Suprapubic skin (tissue), 4 donors: ENCODE results near the gene WDR27. TPM values are rescaled to one million over a fixed set of nuclear protein-coding genes. Genes with fewer than 3 reads are reported as not detected.

Experiments
- DNase-seq, 2 donors: peaks; one replicate each; pipeline ENCODE4 v3.0.0-alpha.2; 2019; ENCODE audit warnings: low spot score in 2 of 2
- H3K27ac ChIP-seq: fragments of 200-600 bp; sonication (generic); one replicate; pipeline ENCODE4 v1.5.1; 2019
- H3K27me3 ChIP-seq: fragments of 200-600 bp; sonication (generic); one replicate; pipeline ENCODE4 v1.5.1; 2019
- H3K36me3 ChIP-seq: fragments of 200-600 bp; sonication (generic); one replicate; pipeline ENCODE4 v1.5.1; 2019
- H3K4me1 ChIP-seq: fragments of 200-600 bp; sonication (generic); one replicate; pipeline ENCODE4 v1.5.1; 2019
- H3K4me3 ChIP-seq: fragments of 200-600 bp; sonication (generic); one replicate; pipeline ENCODE4 v1.5.1; 2019; ENCODE audit warnings: mild to moderate bottlenecking
- H3K9me3 ChIP-seq: fragments of 200-600 bp; sonication (generic); one replicate; pipeline ENCODE4 v1.5.1; 2019
- CTCF ChIP-seq, 2 donors: fragments of 200-600 bp in 1 of 2; fragments of 450-650 bp in 1 of 2; sonication (generic) in 1 of 2; IDR thresholded peaks; one replicate each; pipeline ENCODE4 v1.5.1; 2016 to 2019; ENCODE audit warnings: antibody characterized with exemption in 2 of 2, mild to moderate bottlenecking in 1 of 2, moderate library complexity in 1 of 2
- EP300 ChIP-seq: sonication (generic); formaldehyde crosslinking; IDR thresholded peaks from one replicate; pipeline ENCODE4 v1.6.1; 2017; ENCODE audit warnings: antibody characterized with exemption
- POLR2A ChIP-seq, 2 donors: fragments of 450-650 bp; IDR thresholded peaks; one replicate each; pipeline ENCODE4 v1.6.1; 2017; ENCODE audit warnings: antibody characterized with exemption in 2 of 2, mild to moderate bottlenecking in 2 of 2, moderate library complexity in 2 of 2
- POLR2AphosphoS5 ChIP-seq, 3 donors: sonication (generic); formaldehyde crosslinking; IDR thresholded peaks; one replicate each; pipeline ENCODE4 v1.6.1; 2017; ENCODE audit warnings: antibody characterized with exemption in 3 of 3
- WGBS: methylation state at CpG from one replicate; pipeline ENCODE4 v1.1.5; 2018; 5-methylcytosine and 5-hydroxymethylcytosine counted together
- total RNA-seq, 4 donors: library from RNA; depleted of rRNA; stranded (reverse); fragments of >200 nt; gene quantifications; one replicate each; pipeline ENCODE4 v1.1.0, GENCODE V29; 2016

WDR27 gene
- total RNA-seq, 4 donors from 2014 or later, result 17.3 to 59.4 (median 26.6) TPM

DNA sequence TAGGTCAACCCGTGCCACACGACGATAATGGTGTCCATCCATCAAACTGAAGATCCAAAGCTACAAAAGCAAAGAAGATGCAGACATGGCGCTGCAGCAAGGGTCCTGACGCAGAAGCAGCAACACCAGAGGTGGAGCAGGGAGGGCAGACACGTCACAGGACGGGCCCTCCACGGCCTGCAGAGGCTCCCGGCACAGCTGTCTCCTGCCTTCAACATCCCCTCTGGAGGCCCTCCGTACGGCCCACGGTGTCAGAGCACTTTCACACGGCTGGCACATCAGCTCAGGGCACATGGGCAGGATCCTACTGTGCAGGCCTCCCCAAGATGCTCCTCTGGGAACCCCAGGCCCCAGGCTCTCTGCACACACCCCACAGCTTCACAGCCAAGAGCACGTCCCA is 37.6 kb downstream of the WDR27 start:
- WGBS, result 97% methylated on average over 14 of the region's 14 CpGs
- no peak for DNase-seq
- TF ChIP-seq EP300 (no peak), POLR2A (IDR thresholded peaks at IDR 0.05) (no peak)
- no peaks in the 10 kb centered on the region for H3K9me3 ChIP-seq
- H3K27ac ChIP-seq, result no peak overlapping the region
- no peak overlapping the region for H3K4me3 ChIP-seq
- no peaks in the 10 kb centered on the region for H3K4me1 ChIP-seq
- H3K36me3 ChIP-seq, result peaks cover 65% of the 10 kb centered on the region
- H3K27me3 ChIP-seq, result no peaks in the 10 kb centered on the region

GRCh38 chr6:169663468-169663867 is 38.4 kb downstream of the WDR27 start:
- no peaks in the 10 kb centered on the region for H3K9me3 ChIP-seq
- peaks cover 70% of the 10 kb centered on the region for H3K36me3 ChIP-seq
- H3K27ac ChIP-seq, result no peak overlapping the region
- H3K4me1 ChIP-seq, result no peaks in the 10 kb centered on the region
- 89% methylated on average over 8 of the region's 8 CpGs for WGBS
- H3K27me3 ChIP-seq, result no peaks in the 10 kb centered on the region
- no peak overlapping the region for H3K4me3 ChIP-seq
- no peak for DNase-seq
- no peak for TF ChIP-seq POLR2AphosphoS5 (IDR thresholded peaks at IDR 0.05)
- no peak for TF ChIP-seq EP300
- no peak for TF ChIP-seq POLR2A (IDR thresholded peaks at IDR 0.05)
- no peak for TF ChIP-seq CTCF (IDR thresholded peaks at IDR 0.05)

GRCh38 chr6:169661391-169661756 is 40.5 kb downstream of the WDR27 start:
- Histone ChIP-seq H3K27ac (no peak overlapping the region), H3K4me3 (no peak overlapping the region), H3K27me3 (no peaks in the 10 kb centered on the region), H3K36me3 (peaks cover 57% of the 10 kb centered on the region), H3K9me3 (no peaks in the 10 kb centered on the region), H3K4me1 (no peaks in the 10 kb centered on the region)
- TF ChIP-seq POLR2A (IDR thresholded peaks at IDR 0.05) (no peak), POLR2AphosphoS5 (IDR thresholded peaks at IDR 0.05) (no peak), CTCF (IDR thresholded peaks at IDR 0.05) (no peak), EP300 (no peak)
- WGBS, result 98% methylated on average over 7 of the region's 7 CpGs
- no peak for DNase-seq

- WGBS, result 85% methylated on average over 15 of the region's 26 CpGs
- no peaks in the 10 kb centered on the region for H3K9me3 ChIP-seq
- no peak overlapping the region for H3K27ac ChIP-seq
- no peak overlapping the region for H3K4me3 ChIP-seq
- TF ChIP-seq EP300 (no peak), POLR2AphosphoS5 (IDR thresholded peaks at IDR 0.05) (no peak), CTCF (IDR thresholded peaks at IDR 0.05) (no peak), POLR2A (IDR thresholded peaks at IDR 0.05) (no peak)
- H3K4me1 ChIP-seq, result peaks cover under 1% of the 10 kb centered on the region
- no peak for DNase-seq
- peaks cover 53% of the 10 kb centered on the region for H3K36me3 ChIP-seq
- H3K27me3 ChIP-seq, result no peaks in the 10 kb centered on the region
These were observed 41.0 kb downstream of the WDR27 start for GRCh38 chr6:169660751-169661390.

DNA sequence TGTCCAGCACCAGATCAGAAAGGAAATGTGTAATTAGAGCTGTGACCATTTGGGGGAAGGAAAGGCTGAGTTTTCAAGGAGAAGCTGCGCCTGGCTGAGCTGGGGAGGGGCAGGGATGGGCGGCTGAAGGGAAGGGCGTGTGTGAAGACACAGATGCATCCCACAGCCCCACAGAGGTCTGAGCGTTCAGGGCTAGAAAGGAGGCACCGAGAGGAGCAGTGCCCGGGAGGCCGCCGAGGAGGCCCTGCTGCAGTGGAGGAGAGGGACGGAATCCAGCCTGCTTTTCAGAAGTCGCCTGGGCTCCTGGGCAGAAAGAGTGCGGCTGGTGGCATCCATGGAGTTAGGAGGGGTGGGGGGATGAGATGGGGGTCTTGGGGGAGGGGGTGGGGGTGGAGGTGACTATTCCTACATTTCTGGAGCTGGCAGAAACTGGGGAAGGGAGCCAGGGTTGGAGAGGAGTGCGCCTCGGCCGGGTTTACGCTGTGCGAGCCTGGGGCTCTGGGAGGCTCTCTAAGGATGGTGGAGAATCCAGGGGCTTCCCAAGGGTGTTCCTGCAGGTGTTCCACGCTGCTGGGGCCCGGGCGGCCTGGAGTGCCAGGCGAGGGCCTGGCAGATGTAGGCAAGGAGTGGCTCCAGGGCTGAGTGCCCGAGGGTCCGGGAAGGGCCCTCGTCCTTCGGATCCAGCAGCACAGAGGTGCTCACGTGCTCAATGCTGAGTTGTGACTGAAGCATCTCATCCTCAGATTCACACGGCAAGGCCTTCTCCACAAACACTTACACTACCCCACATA is 41.8 kb downstream of the WDR27 start:
- Histone ChIP-seq H3K4me1 (peaks cover 8% of the 10 kb centered on the region), H3K27ac (no peak overlapping the region), H3K27me3 (no peaks in the 10 kb centered on the region), H3K9me3 (no peaks in the 10 kb centered on the region), H3K4me3 (no peak overlapping the region), H3K36me3 (peaks cover 48% of the 10 kb centered on the region)
- WGBS, result 92% methylated on average over 21 of the region's 26 CpGs
- TF ChIP-seq POLR2AphosphoS5 (IDR thresholded peaks at IDR 0.05), result no peak
- TF ChIP-seq CTCF (IDR thresholded peaks at IDR 0.05), result no peak
- TF ChIP-seq POLR2A (IDR thresholded peaks at IDR 0.05), result no peak
- TF ChIP-seq EP300, result no peak
- DNase-seq, result no peak
